Activated CD8-positive, alpha-beta memory T cell treated with anti-CD3 and anti-CD28 coated beads, Interleukin-2, amount 50 U/mL, for 24 hours (primary cell): ENCODE data around the gene IGF1R.
"Not testable (repeated sequence)": the region's sequence is repeated elsewhere in the genome, so short reads cannot be mapped to it uniquely, and the experiment has no call there.

Experiments
- DNase-seq: peaks from one replicate; pipeline ENCODE4 v3.0.0-alpha.2; 2020; ENCODE audit errors: extremely low read depth

Gene IGF1R

DNA sequence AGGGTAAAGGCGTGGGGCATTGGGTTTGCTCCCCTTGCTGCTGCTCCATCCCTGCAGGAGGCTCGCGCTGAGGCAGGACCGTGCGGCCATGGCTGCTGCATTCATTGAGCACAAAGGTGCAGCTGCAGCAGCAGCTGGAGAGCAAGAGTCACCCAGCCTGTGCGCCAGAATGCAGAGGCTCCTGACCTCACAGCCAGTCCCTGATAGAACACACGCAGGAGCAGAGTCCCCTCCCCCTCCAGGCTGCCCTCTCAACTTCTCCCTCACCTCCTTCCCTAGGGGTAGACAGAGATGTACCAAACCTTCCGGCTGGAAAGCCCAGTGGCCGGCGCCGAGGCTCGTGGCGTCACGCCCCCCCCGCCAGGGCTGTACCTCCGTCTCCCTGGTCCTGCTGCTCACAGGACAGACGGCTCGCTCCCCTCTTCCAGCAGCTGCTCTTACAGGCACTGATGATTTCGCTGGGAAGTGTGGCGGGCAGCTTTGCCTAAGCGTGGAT is 312.3 kb downstream of the IGF1R start:
- DNase-seq: no peak

DNA sequence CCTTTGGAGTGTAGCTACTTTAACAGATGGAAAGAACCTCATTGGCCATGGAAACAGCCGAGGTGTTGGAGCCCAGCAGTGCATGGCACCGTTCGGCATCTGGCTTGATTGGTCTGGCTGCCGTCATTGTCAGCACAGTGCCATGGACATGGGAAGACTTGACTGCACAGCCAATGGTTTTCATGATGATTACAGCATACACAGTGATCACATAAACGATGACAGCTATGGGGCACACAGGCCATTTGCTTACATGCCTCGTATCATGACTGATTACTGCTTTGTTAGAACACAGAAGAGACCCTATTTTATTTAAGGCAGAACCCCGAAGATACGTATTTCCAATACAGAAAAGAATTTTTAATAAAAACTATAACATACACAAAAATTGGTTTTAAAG is 315.1 kb downstream of the IGF1R start:
- DNase-seq: no peak

DNA sequence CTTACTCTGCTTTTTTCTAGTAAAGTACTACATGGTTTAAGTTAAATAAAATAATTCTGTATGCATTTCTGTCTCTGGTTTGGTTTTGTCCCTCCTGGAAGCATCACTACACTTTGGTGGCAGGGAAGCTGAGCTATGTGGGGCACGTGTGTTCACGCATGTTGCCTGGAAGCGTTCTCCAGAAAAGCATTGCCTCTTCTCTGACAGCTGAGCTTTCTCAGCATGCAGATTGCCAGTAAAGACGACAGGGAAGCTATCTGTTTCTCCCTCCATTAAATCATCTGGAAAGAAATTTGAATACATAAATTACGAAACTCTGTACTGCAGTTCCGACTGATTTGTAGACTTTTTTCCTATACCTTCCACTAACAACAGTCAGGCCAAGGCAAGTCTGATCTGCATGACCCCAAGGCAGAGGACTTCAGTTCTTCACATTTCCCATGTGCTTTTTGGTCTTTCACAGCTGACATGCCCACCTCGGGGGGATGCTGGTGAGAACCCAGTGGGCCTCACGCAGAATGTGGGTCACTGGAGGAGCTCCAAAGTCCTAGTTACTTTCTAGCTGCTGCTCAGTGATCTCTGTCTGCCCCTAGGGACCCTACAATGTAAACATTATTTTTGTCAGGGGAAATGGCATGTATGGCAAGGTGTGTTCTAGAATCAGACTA is 316.3 kb downstream of the IGF1R start:
- DNase-seq: no peak

DNA sequence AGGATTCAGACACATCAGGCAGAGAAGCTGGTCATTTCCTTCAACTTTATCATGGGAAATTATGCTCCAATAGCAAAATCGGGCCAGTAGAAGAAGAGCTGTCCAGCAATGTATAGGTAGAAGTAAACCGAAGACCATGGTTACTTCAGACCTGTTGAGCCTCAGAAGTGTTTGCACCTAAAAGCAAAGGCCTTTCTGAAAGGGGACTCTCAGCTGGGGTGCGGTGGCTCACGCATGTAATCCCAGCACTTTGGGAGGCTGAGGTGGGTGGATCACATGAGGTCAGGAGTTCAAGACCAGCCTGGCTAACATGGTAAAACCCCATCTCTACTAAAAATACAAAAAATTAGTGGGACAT is 316.8 kb downstream of the IGF1R start:
- not testable (repeated sequence) for DNase-seq

DNA sequence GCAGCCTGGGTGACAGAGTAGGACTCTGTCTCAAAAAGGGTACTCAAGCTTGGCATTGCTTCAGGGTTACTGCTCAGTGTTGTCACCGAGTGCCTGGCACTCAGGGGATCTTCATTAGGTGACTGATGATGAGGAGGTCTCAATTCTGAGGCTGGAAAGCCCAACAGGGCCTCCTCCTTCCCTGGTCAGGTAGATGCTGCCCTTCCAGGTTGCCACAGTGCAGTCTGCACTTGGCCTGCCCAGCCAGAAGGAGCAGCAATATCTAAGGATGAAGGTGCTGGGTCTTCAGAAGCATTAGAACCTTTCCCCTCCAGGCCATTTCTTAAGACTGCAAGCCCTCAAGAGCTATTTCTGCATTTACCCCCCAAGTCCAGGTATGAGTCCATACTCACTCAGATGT is 317.3 kb downstream of the IGF1R start:
- DNase-seq: no peak

DNA sequence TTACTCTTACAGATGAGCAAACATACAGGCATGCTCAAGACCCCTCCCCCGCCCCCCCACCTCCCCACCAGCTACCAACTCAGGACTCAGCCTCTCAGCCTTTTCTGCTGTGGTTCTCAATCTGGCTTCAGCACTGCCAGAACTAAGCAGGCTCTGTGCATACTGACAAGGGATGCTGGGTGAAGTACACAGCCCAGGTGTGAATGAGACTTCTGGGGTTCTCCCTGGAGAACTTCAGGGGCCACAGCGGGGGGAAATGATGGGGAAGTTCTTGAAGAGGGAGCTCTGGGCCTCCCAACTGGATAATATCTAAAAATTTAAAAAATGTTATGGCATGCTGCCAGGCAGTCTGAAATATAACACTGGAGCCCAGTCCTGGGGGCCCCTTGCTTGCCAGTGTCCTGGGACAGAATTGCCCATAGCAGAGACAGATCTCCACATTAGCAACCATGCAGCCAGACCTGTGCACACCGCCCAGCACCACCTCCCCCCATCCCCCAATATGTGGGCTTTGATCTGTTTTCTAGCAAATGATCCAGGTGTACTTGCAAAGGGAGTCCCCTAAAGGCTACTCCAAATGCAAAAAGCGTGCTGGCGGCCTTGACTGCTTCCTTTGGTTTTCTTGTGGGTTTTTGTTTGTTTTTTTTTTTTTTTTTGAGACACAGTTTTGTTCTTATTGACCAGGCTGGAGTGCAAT is 317.9 kb downstream of the IGF1R start:
- DNase-seq: no peak

DNA sequence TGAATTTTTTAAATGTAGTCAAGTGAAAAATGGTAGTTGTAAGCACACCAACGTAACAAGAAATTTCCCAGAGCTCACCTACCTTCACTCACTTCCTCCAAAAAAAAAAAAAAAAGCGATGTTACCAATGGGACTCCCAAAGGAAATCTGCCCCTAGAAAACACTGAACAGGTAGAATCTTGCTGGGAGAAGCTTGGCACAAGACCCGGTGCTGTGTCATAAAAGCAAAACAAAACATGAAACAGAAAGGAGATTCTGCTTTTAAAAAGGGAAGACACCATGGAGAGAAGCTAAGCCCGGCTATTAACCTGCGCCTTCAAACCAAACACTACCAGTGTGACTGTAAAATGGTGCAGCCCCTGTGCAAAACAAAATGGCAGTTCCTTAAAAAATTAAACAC is 318.8 kb downstream of the IGF1R start:
- no peak for DNase-seq

DNA sequence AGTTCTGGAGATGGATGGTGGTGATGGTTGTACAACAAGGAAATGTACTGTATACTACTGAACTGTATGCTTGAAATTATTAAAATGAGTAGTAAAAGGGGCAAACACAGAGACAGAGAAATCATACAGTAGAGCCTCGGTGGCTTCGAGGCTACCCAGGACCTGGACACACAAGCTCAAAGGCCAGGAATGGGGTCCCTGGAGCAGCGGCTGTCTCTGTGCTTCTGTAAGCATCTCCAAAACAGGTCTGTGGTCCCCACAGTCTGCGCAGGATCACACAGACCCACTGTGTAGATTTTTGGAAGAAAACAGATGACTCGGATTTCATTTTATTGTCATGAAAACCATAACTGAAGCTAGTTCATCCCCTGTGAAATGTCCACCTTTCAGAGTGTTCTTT is 319.6 kb downstream of the IGF1R start:
- no peak for DNase-seq

DNA sequence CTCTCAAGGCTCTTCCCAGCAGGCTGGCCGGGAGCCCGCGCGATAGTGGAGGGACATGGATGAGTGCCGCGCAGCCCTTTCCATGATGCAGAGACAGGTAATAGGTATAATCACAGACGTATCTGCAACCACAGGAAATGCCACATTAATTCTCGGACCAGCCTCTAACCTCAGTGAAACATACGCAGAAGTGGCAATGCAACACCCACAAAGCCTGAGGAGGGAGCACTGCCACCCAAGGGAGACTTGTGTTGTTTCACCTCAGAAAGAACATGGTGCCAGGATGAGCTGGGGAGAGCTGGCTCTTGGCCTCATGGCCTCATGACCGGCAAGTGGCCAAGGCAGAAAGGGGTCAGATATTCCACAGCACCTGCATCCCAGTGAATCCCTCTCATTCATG is 320.2 kb downstream of the IGF1R start:
- DNase-seq: no peak

DNA sequence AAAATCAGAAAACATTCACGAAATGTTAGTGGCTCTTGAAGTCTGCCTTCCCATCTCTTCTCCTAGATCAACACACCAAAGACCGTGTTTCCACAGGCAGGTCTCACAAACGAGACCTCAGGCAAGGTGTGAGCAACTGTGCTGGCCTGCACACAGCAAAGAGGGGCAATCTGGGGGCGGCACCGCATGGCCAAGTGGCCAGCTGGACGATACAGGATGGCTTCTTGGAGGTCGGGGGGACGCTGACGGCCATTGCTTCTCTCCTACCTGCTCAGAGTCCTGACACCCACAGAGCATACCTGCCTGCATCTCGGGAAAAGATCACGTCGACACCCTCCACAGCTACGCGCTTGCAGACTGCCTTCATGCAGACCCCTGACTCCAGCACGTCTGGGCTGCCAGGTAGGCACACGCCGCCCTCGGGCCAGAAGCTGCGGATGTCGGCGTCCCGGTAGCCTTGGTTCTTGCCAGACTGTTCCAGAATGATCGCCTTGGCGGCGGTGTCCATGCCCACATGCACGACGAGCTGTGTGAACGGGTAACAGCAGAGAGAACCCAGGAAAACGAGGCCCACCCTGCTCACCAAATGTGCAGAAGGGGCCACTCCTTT is 320.9 kb downstream of the IGF1R start:
- DNase-seq: no peak

DNA sequence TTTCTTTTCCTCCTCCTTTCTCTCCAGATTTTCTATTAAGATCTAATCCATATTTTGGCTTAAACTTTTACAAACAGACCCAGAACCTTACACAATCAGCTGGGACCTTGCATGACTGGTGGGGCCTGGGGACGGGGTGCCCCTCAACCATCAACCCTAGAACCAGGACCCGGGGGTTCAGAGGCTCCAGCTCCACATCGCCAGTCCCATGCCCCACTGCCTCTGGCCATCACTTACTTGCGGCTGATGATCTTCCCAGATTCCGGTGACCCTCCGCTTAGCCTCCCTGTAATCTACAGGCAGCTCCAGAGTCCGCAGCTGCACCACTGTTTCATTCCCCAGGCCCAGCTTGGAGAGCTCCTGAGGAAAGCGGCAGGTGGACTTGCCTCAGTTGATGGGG is 322.5 kb downstream of the IGF1R start:
- DNase-seq: no peak

DNA sequence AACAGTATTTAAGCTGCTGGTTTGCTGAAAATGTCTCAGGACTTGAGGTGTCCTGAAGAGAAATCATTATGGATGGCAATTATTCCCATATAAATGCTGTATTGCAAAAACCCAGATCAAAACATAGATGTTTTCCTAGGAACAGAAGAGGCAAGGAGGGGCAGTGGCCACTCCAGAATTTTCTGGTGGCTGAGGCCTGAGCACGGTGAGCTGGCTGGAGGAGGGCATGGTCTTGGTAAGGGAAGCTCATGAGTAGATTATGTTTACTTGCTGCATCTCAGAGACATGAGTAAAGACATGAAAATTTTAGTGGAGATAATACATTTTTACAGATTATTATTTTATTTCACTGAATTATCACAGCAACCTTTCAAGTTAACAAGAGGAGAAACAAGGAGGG is 328.2 kb downstream of the IGF1R start:
- no peak for DNase-seq

DNA sequence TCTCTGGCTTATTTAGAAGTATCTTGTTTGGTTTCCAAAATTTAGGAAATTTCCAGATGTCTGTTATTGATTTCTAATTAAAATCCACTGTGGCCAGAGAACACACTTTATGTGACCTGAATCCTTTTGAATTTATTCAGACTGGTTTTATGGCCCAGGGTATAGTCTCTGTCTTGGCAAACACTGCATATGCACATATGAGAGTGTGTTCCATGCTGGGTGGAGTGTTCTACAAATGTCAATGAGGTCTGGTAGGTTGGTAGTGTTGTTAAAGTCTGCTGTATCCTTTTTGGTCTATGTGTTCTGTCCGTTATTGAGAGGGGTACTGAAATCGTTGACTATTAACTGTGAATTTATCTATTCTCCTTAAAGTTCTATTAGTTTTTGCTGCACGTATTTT is 329.1 kb downstream of the IGF1R start:
- DNase-seq: no peak

DNA sequence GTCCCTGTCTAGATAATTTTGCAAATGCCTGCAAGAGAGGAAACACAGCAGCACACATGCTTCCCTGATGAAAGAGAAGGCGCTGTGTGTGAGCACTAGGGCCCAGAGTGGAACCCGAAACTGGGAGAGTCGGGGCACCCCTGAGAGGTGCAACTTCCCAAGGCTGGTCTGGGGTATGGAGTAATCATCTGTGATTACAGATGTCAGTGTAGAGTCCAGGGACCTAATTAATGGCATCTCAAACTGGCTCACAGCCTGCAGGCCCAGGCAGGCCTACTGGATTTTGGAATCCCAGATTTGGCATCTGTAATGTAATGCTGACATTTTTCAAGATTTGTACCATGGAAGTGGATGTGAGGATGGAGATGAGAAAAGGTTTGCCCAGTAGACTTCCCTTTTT is 329.8 kb downstream of the IGF1R start:
- DNase-seq: no peak

DNA sequence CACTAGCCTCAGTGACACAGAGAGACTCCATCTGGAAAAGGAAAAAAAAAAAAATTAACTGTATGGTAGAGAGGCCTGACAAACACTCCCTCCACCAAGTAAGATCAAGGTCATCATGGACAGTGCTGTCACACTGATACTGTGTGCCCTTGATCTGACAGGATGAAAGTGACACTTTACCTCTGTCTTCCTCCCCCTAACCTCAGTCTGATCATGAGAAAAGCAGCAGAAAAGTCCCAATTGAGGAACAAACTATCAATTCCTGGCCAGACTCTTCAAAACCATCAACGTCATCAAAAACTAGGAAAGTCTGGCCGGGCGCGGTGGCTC is 332.5 kb downstream of the IGF1R start:
- no peak for DNase-seq

DNA sequence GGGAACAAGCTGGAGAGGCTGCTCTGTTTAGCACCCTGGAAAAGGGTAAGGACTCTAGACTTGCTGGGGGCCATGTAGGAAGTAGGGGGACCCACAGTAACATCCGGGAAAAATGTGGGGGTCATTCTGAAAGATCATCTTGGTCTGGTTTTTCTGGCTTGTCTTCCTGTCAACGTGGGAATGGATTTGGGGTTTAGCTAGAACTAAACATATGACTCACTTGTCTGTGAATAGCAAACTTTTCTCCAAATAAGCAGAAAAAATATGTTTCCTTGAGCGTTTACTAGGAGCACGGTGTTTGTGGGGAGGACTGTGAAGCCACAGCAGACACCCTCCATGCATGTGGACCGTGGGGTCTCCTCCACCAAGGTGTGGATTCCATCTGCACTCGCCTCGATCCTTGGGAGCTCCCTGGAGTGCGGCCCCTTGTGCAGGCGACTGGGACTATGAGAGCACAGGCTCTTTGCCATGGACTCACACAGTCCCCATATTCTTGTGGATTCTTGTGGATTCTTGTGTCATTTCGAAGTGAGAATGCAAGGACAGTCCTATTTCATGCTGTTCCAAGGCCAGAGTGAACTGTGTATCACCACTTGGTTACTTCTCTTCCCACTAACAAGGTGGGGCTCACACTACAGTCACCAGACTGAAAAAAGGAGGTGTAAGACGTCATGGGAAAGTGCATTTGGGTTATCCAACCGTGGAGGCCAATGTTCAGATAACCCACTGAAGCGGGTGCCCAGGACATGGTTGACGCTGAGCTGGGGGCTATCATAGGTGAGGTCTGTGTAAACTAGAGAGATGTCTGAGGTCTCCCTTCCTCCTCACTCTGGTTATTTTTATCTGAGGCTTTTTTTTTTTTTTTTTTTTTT is 333.7 kb downstream of the IGF1R start:
- no peak for DNase-seq

DNA sequence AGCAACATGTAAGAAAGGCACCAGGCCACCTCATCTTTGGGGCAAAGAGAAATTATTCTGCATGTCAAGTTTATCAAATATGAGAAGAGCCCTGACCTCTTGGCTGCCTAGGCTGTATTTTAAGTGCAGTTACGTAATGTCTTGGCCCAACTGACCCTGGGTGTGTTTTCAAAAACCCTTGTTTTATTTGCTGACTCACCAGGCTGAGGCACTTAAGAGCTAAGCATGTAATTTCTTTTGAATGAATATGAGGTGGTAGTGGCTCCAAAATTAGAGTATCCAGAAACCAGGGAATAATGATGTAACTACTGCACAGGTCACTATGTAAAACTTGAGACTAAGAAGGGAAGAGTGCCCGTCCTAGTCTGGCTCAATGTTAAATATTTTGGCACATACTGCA is 335.0 kb downstream of the IGF1R start:
- DNase-seq: no peak

DNA sequence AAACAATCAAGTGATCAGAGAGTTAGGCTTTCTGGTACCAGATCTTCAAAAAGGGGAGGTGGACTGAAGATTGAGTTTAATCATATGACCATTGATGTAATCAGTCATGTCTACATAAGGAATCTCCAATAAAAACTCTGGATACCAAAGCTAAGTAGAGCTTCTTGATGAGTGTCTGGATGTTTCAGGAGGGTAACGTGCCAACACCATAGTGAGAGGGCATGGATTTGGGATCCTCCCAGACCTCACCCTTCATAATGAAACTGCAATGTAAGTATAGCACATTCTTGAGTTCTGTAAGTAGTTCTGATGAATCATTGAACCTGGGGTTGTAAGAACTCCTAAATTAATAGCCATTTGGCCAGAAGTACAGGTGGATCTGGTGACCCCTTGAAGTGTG is 337.9 kb downstream of the IGF1R start:
- no peak for DNase-seq

DNA sequence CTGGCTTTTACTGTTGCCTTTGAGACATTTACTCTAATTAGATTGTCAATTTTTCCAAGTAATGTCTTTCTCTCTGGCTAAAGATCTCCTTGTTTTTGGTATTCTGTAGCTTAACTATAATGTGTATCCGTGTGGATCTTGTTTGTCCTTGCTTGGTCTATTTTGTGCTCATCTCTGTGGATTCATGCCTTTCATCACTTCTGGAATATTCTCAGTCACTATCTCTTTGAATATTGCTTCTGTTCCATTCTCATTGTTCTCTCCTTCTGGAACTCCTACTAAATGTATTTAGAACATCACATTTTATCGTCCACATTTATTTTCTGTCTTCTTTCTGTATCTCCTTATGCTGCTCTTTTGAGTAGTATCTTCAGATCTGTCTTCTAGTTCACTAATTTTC is 346.6 kb downstream of the IGF1R start:
- DNase-seq: no peak

DNA sequence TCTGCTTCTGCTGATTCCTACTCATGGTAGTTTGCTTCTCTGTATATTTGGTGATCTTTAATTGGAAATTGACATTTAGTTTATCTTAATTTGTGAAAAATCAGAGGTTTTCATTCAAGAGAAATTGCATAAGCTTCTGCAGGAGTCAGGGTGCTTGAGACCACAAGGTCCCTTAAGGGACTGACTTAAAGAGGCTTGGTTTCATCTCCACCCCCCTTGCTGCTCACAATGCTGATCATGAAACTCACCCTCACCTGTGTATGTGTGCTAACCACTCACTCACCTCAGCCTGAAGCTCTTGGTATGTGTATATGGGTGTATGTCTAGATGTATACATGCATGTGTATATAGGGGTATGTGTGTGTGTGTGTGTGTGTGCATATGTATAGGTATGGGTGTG is 347.8 kb downstream of the IGF1R start:
- no peak for DNase-seq

DNA sequence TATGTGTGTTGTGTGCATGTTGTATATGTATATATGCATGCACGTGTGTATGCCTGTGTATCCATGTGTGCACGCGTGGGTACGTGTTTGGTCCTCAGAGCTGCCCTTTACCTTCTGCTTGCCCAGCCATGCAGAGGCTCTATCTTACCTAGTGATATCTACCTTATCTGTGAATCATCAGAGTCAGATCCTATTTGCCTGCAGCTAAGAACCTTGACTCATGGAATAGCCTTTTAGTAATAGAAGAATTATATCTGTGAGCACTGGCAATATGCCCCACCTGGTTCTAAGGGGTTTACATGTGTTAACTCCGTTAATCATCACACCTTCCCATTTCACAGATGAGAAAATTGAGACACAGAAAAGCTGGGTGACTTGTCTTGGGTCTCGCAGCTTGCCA is 348.3 kb downstream of the IGF1R start:
- no peak for DNase-seq

DNA sequence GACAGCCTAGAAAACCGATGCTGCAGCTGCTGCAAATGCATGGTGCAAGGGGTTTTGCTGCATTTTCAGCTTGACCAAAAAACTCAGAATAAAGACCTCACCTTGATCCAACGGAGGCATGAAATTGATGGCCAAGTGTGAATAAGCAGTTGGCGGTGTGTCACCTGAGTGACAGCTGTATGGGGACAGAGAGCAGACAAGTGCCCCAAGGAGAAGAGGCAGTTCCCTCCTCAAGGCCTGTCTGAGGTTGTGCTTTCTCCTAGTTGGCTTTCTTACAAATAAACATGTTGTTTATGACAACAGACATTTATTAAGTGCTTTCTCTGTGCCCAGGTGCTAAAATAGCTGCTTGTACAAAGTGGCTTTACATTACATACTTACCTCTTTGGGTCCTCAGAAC is 349.0 kb downstream of the IGF1R start:
- DNase-seq: no peak

DNA sequence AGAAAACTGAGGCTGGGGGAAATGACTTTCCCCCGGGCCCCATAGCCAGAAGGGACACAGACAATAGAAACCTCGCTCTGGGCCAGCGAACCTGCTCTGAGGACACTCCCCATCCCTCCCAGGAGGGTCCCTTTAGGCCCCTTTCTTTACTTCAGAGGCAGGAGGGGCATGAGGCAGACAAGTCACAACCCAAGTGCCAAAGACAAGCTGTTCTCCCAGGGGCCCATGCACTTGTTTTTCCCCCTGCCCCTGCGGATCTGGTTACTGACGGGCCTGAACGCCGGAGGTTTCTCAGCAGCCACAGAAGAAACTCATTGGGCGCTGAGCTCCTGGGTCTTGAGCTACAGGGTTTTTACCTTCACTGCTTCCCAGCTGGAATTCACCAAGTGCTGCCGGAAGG is 349.4 kb downstream of the IGF1R start:
- no peak for DNase-seq
